NCI-H446 treated with DMSO at 0.1 percent for 48 hours (cell line): Measurements from ENCODE around the gene ZNF22.
"Not testable (repeated sequence)": the region's sequence is repeated elsewhere in the genome, so short reads cannot be mapped to it uniquely, and the experiment has no call there.

Experiments used
- DNase-seq: peaks from one replicate; lab custom pipeline; 2025; lab: John Stamatoyannopoulos, UW

ZNF22 gene

GRCh38 chr10:44991571-44991970, 9.2 kb upstream of the ZNF22 start:
- DNase-seq = no peak

GRCh38 chr10:44992070-44992731, 8.5 kb upstream of the ZNF22 start:
- DNase-seq = no peak

GRCh38 chr10:44992732-44993225, 7.9 kb upstream of the ZNF22 start:
- no peak for DNase-seq

GRCh38 chr10:44993226-44993921, 7.3 kb upstream of the ZNF22 start:
- no peak for DNase-seq

GRCh38 chr10:44993922-44994751, 6.6 kb upstream of the ZNF22 start:
- DNase-seq = no peak

GRCh38 chr10:44994752-44995530, 5.8 kb upstream of the ZNF22 start:
- DNase-seq = no peak

GRCh38 chr10:44995581-44995913, 5.2 kb upstream of the ZNF22 start:
- DNase-seq = no peak

GRCh38 chr10:44995914-44996669, 4.6 kb upstream of the ZNF22 start:
- no peak for DNase-seq

GRCh38 chr10:44997105-44997748, 3.5 kb upstream of the ZNF22 start:
- DNase-seq = no peak

GRCh38 chr10:44998146-44998631, 2.5 kb upstream of the ZNF22 start:
- DNase-seq = no peak

- DNase-seq = no peak
Observed at GRCh38 chr10:45000138-45000751, 478 bp upstream of the ZNF22 start.

- peak; percentile 22 for DNase-seq
Observed at GRCh38 chr10:45001381-45002148, 842 bp downstream of the ZNF22 start.

- no peak for DNase-seq
Observed at GRCh38 chr10:45003432-45004000, 2.8 kb downstream of the ZNF22 start.

- no peak for DNase-seq
Observed at GRCh38 chr10:45004661-45005060, 3.9 kb downstream of the ZNF22 start.

- no peak for DNase-seq
Observed at GRCh38 chr10:45005284-45005683, 4.6 kb downstream of the ZNF22 start.

- DNase-seq = no peak
Observed at GRCh38 chr10:45006276-45007030, 5.7 kb downstream of the ZNF22 start.

GRCh38 chr10:45008524-45009161, 7.9 kb downstream of the ZNF22 start:
- peak; percentile 23 for DNase-seq

GRCh38 chr10:45014557-45014956, 13.8 kb downstream of the ZNF22 start:
- DNase-seq = not testable (repeated sequence)
